Vagina (tissue), 2 donors: Measurements from ENCODE around the gene SERPINH1. TPM values are rescaled to one million over a fixed set of nuclear protein-coding genes. Genes with fewer than 3 reads are reported as not detected.

Experiments used
- DNase-seq, 2 donors: peaks; one replicate each; pipeline ENCODE4 v3.0.0-alpha.2; 2017; ENCODE audit errors: extremely low spot score in 2 of 2
- H3K27ac ChIP-seq: fragments of 200-600 bp; sonication (generic); one replicate; pipeline ENCODE4 v1.5.1; 2019
- H3K27me3 ChIP-seq: fragments of 200-600 bp; sonication (generic); one replicate; pipeline ENCODE4 v1.5.1; 2019
- H3K36me3 ChIP-seq, 2 donors: fragments of 200-600 bp; sonication (generic); one replicate each; pipeline ENCODE4 v1.5.1; 2017 to 2019
- H3K4me1 ChIP-seq: fragments of 200-600 bp; sonication (generic); one replicate; pipeline ENCODE4 v1.5.1; 2019
- H3K4me3 ChIP-seq, 2 donors: fragments of 200-600 bp; sonication (generic); 1 replicate in 1 of 2; 2 replicates in 1 of 2; pipeline ENCODE4 v1.5.1; 2016 to 2019
- H3K9me3 ChIP-seq: fragments of 200-600 bp; sonication (generic); one replicate; pipeline ENCODE4 v1.5.1; 2019
- POLR2A ChIP-seq, 2 donors: fragments of 450-650 bp; IDR thresholded peaks; one replicate each; pipeline ENCODE4 v1.6.1; 2017; ENCODE audit warnings: antibody characterized with exemption in 2 of 2, mild to moderate bottlenecking in 2 of 2, moderate library complexity in 2 of 2
- POLR2AphosphoS5 ChIP-seq, 2 donors: sonication (generic); formaldehyde crosslinking; IDR thresholded peaks; one replicate each; pipeline ENCODE4 v1.9.0; 2017; ENCODE audit warnings: antibody characterized with exemption in 2 of 2, mild to moderate bottlenecking in 2 of 2, low read depth in 1 of 2; ENCODE audit not compliant: insufficient read depth in 1 of 2
- intact Hi-C: fragments of 100-400 bp; cut with DNase I; formaldehyde crosslinking; loops from one replicate; pipeline ENCODE4 v1.15.1; 2023
- total RNA-seq: library from RNA; depleted of rRNA; stranded (reverse); fragments of >200 nt; gene quantifications from one replicate; pipeline ENCODE4 v1.2.3, GENCODE V29; 2016
- TF ChIP-seq, protein P1 (sequence below), 3 experiments: fragments of 450-650 bp in 2 of 3; fragments of 200-600 bp in 1 of 3; sonication (generic) in 1 of 3; IDR thresholded peaks; one replicate each; pipeline ENCODE4 v1.5.1; 2017 to 2019; ENCODE audit warnings: antibody characterized with exemption in 3 of 3, mild to moderate bottlenecking in 2 of 3, moderate library complexity in 2 of 3

SERPINH1 gene
- total RNA-seq = 257 TPM

GRCh38 chr11:75562048-75562835 lies at the start of gene SERPINH1:
Gene SERPINH1, plus strand, starts transcription at chr11:75562253. Its CDS starts 4,097 bp downstream, at chr11:75566350.
- Histone ChIP-seq H3K36me3 (peaks cover 0 to 14% of the 10 kb centered on the region in 2 donors), H3K27ac (peak within 1 kb of the TSS; percentile 99), H3K27me3 (no peaks in the 10 kb centered on the region), H3K9me3 (no peaks in the 10 kb centered on the region), H3K4me3 (peak within 1 kb of the TSS; percentile 69 to 79), H3K4me1 (peaks cover 90% of the 10 kb centered on the region)
- peak; percentile 91 to 97 for TF ChIP-seq POLR2AphosphoS5 (IDR thresholded peaks at IDR 0.05; ENCODE audit: insufficient read depth in 1 of 2, low read depth in 1 of 2)
- TF ChIP-seq POLR2A (IDR thresholded peaks at IDR 0.05) = peak in 1 of 2 donors; percentile 72
- TF ChIP-seq, protein P1, sequence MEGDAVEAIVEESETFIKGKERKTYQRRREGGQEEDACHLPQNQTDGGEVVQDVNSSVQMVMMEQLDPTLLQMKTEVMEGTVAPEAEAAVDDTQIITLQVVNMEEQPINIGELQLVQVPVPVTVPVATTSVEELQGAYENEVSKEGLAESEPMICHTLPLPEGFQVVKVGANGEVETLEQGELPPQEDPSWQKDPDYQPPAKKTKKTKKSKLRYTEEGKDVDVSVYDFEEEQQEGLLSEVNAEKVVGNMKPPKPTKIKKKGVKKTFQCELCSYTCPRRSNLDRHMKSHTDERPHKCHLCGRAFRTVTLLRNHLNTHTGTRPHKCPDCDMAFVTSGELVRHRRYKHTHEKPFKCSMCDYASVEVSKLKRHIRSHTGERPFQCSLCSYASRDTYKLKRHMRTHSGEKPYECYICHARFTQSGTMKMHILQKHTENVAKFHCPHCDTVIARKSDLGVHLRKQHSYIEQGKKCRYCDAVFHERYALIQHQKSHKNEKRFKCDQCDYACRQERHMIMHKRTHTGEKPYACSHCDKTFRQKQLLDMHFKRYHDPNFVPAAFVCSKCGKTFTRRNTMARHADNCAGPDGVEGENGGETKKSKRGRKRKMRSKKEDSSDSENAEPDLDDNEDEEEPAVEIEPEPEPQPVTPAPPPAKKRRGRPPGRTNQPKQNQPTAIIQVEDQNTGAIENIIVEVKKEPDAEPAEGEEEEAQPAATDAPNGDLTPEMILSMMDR (IDR thresholded peaks at IDR 0.05) = no peak
- DNase-seq = no peak
- intact Hi-C loops = no loop called here

DNA sequence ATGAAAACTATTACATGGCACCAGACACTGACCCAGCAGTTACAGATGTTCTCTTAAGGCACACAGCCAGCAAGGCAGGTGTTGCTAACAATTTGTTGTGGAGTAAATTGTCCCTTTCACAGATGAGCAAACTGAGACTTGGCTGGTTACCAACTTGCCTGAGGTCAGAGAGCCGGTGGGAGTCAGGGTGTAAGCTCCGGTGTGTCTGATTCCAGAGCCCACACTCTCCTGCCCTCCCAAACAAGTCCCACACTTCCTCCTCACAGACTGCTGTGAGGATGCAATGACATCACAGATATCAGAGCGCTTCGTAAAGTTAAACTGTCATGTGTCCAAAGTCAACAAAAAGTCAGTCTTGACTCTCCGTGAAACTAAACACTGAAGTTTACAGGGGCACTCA lies 48.8 kb upstream of the SERPINH1 start:
- no peak for DNase-seq
- H3K27ac ChIP-seq = no peak overlapping the region
- H3K4me3 ChIP-seq = no peak overlapping the region
- intact Hi-C loops = no loop called here
- H3K36me3 ChIP-seq = no peaks in the 10 kb centered on the region
- no peaks in the 10 kb centered on the region for H3K27me3 ChIP-seq
- H3K9me3 ChIP-seq = no peaks in the 10 kb centered on the region
- TF ChIP-seq POLR2AphosphoS5 (IDR thresholded peaks at IDR 0.05; ENCODE audit: insufficient read depth in 1 of 2, low read depth in 1 of 2) (no peak), POLR2A (IDR thresholded peaks at IDR 0.05) (no peak)
- TF ChIP-seq, protein P1 (IDR thresholded peaks at IDR 0.05) = no peak
- peaks cover 16% of the 10 kb centered on the region for H3K4me1 ChIP-seq

GRCh38 chr11:75514596-75514995 lies 47.5 kb upstream of the SERPINH1 start:
- peaks cover 16% of the 10 kb centered on the region for H3K4me1 ChIP-seq
- DNase-seq = no peak
- no peak overlapping the region for H3K27ac ChIP-seq
- H3K9me3 ChIP-seq = no peaks in the 10 kb centered on the region
- TF ChIP-seq POLR2A (IDR thresholded peaks at IDR 0.05) (no peak), POLR2AphosphoS5 (IDR thresholded peaks at IDR 0.05; ENCODE audit: insufficient read depth in 1 of 2, low read depth in 1 of 2) (no peak)
- TF ChIP-seq, protein P1 (IDR thresholded peaks at IDR 0.05) = no peak
- H3K36me3 ChIP-seq = no peaks in the 10 kb centered on the region
- H3K27me3 ChIP-seq = no peaks in the 10 kb centered on the region
- no peak overlapping the region for H3K4me3 ChIP-seq
- intact Hi-C loops = no loop called here

DNA sequence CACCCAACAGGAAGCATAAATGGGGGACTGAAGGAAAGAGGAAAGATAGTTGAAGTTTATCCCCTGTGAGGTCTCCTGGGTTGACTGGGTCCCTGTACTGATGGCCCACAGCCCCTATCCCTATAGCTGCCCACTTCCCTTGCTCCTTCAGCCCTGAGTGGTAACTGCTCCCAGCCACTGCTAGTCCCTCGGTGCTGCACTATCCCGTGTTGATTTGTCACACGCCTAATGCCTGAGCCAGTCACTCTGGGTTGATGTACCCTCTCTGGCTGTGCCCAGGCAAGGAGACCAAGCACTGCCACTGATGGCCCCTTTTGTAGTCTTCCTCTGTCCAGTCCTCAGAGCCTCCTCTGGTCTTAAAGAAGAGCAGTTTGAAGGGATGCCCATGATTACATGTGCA lies 45.9 kb upstream of the SERPINH1 start:
- intact Hi-C loops = no loop called here
- DNase-seq = no peak
- Histone ChIP-seq H3K4me1 (peaks cover 4% of the 10 kb centered on the region), H3K4me3 (no peak overlapping the region), H3K36me3 (no peaks in the 10 kb centered on the region), H3K27me3 (no peaks in the 10 kb centered on the region), H3K9me3 (no peaks in the 10 kb centered on the region), H3K27ac (no peak overlapping the region)
- TF ChIP-seq POLR2AphosphoS5 (IDR thresholded peaks at IDR 0.05; ENCODE audit: insufficient read depth in 1 of 2, low read depth in 1 of 2) (no peak), POLR2A (IDR thresholded peaks at IDR 0.05) (no peak)
- TF ChIP-seq, protein P1 (IDR thresholded peaks at IDR 0.05) = no peak

GRCh38 chr11:75516886-75517285 lies 45.2 kb upstream of the SERPINH1 start:
- Histone ChIP-seq H3K4me3 (no peak overlapping the region), H3K27ac (no peak overlapping the region), H3K4me1 (no peaks in the 10 kb centered on the region), H3K36me3 (no peaks in the 10 kb centered on the region), H3K27me3 (no peaks in the 10 kb centered on the region), H3K9me3 (no peaks in the 10 kb centered on the region)
- TF ChIP-seq, protein P1 (IDR thresholded peaks at IDR 0.05) = no peak
- no peak for TF ChIP-seq POLR2A (IDR thresholded peaks at IDR 0.05)
- no peak for TF ChIP-seq POLR2AphosphoS5 (IDR thresholded peaks at IDR 0.05; ENCODE audit: insufficient read depth in 1 of 2, low read depth in 1 of 2)
- intact Hi-C loops = no loop called here
- no peak for DNase-seq
